Endothelial cell of hepatic sinusoid (primary cell): ENCODE data around the gene TIRAP.
"Not testable (repeated sequence)": the region's sequence is repeated elsewhere in the genome, so short reads cannot be mapped to it uniquely, and the experiment has no call there.

Experiments used
- in situ Hi-C: cut with HindIII; loops from 2 replicates; pipeline ENCODE4 v1.10.0; 2017; ENCODE audit warnings: low sequenced_read_pairs

TIRAP gene

GRCh38 chr11:126282736-126283591 lies at the start of gene TIRAP:
TSS of gene TIRAP (plus strand) at chr11:126283093. CDS start at chr11:126290895, 7,802 bp downstream.
- in situ Hi-C loops = no loop called here

- in situ Hi-C loops = no loop called here
Measured at GRCh38 chr11:126233391-126233790, 49.5 kb upstream of the TIRAP start.

- in situ Hi-C loops = no loop called here
Measured at GRCh38 chr11:126246636-126247035, 36.3 kb upstream of the TIRAP start.

GRCh38 chr11:126253265-126253664 lies 29.6 kb upstream of the TIRAP start:
- in situ Hi-C loops = no loop called here

GRCh38 chr11:126254819-126255218 lies 28.1 kb upstream of the TIRAP start:
- in situ Hi-C loops = no loop called here

GRCh38 chr11:126255507-126255906 lies 27.4 kb upstream of the TIRAP start:
- in situ Hi-C loops = not testable (repeated sequence)

- in situ Hi-C loops = no loop called here
Measured at GRCh38 chr11:126256216-126256615, 26.7 kb upstream of the TIRAP start.

GRCh38 chr11:126257144-126257543 lies 25.7 kb upstream of the TIRAP start:
- in situ Hi-C loops = no loop called here

GRCh38 chr11:126257764-126258163 lies 25.1 kb upstream of the TIRAP start:
- in situ Hi-C loops = no loop called here

- in situ Hi-C loops = no loop called here
Measured at GRCh38 chr11:126262216-126262615, 20.7 kb upstream of the TIRAP start.

GRCh38 chr11:126263489-126263888 lies 19.4 kb upstream of the TIRAP start:
- in situ Hi-C loops = no loop called here

GRCh38 chr11:126265811-126266210 lies 17.1 kb upstream of the TIRAP start:
- in situ Hi-C loops = no loop called here

GRCh38 chr11:126267650-126268049 lies 15.2 kb upstream of the TIRAP start:
- in situ Hi-C loops = no loop called here

- in situ Hi-C loops = no loop called here
Measured at GRCh38 chr11:126268361-126268707, 14.6 kb upstream of the TIRAP start.

GRCh38 chr11:126268708-126269579 lies 13.9 kb upstream of the TIRAP start, which contains the start of the genes FOXRED1 and SRPRA:
TSS of gene FOXRED1 (plus strand) at chr11:126269154. CDS start at chr11:126269207, 53 bp downstream.
TSS of gene SRPRA (minus strand) at chr11:126268895. CDS start at chr11:126268804, 91 bp downstream.
- in situ Hi-C loops = no loop called here

GRCh38 chr11:126277322-126277721 lies 5.6 kb upstream of the TIRAP start:
- in situ Hi-C loops = no loop called here

- in situ Hi-C loops = no loop called here
Measured at GRCh38 chr11:126277780-126278179, 5.1 kb upstream of the TIRAP start.

GRCh38 chr11:126279191-126279590 lies 3.7 kb upstream of the TIRAP start:
- in situ Hi-C loops = no loop called here

- in situ Hi-C loops = no loop called here
Measured at GRCh38 chr11:126280595-126280994, 2.3 kb upstream of the TIRAP start.

- in situ Hi-C loops = no loop called here
Measured at GRCh38 chr11:126281245-126281644, 1.6 kb upstream of the TIRAP start.

- in situ Hi-C loops = no loop called here
Measured at GRCh38 chr11:126281666-126282175, 1.2 kb upstream of the TIRAP start.
